HepG2 (cell line): Measurements from ENCODE around the gene SLC29A2. TPM values are rescaled to one million over a fixed set of nuclear protein-coding genes. Genes with fewer than 3 reads are reported as not detected.

Source experiments
- DZIP1 ChIP-seq: sonication (generic); formaldehyde crosslinking; IDR thresholded peaks from 2 replicates; pipeline ENCODE4 v1.5.0; 2020; ENCODE audit warnings: mild to moderate bottlenecking, missing genetic modification reagents
- HNF1A ChIP-seq, 2 experiments: sonication (generic) in 1 of 2; formaldehyde crosslinking in 1 of 2; IDR thresholded peaks; 2 replicates each; pipeline versions ENCODE4 v1.4.0 to v1.6.1; 2016 to 2020; ENCODE audit warnings: borderline replicate concordance in 1 of 2, low read depth in 1 of 2, mild to moderate bottlenecking in 1 of 2, missing genetic modification reagents in 1 of 2
- NFRKB ChIP-seq: fragments of 450-650 bp; IDR thresholded peaks from 2 replicates; pipeline ENCODE4 v1.6.1; 2017
- RXRB ChIP-seq: IDR thresholded peaks from 2 replicates; pipeline ENCODE4 v1.6.1; 2016; ENCODE audit warnings: borderline replicate concordance, missing genetic modification reagents, missing compliant biosample characterization
- U2AF1 ChIP-seq: fragments of 200-400 bp; formaldehyde crosslinking; optimal IDR thresholded peaks from 2 replicates; pipeline ENCODE3; 2017; ENCODE audit warnings: mild to moderate bottlenecking, low read depth, low read length
- ZNF446 ChIP-seq: sonication (generic); formaldehyde crosslinking; IDR thresholded peaks from 2 replicates; pipeline ENCODE4 v1.5.0; 2020; ENCODE audit warnings: mild to moderate bottlenecking, missing genetic modification reagents
- polyA plus RNA-seq, 8 experiments: library from polyadenylated mRNA; depleted of rRNA in 3 of 8; stranded (reverse) in 7 of 8; unstranded in 1 of 8; fragments of >200 nt; fragmentation: Illumina TruSeq in 4 of 8; extraction: Trizol in 4 of 8; gene quantifications; 2 replicates each; pipeline versions ENCODE4 v1.2.1 to v1.2.3, GENCODE V29; 2011 to 2016; ENCODE audit warnings: low read depth in 4 of 8, missing spikeins in 1 of 8, mixed read lengths in 1 of 8; ENCODE audit not compliant: insufficient read depth in 1 of 8
- total RNA-seq, 5 experiments: library from RNA; depleted of rRNA; stranded (reverse); fragments of >200 nt; fragmentation: Illumina TruSeq; extraction: Trizol; gene quantifications; 2 replicates each; pipeline ENCODE4 v1.2.3, GENCODE V29; 2016; ENCODE audit warnings: low read depth in 1 of 5
- TF ChIP-seq, protein P1 (sequence below): sonication (generic); formaldehyde crosslinking; IDR thresholded peaks from 2 replicates; pipeline ENCODE4 v1.4.0; 2020; ENCODE audit warnings: low read depth, mild to moderate bottlenecking, missing genetic modification reagents
- TF ChIP-seq, protein P2 (sequence below): IDR thresholded peaks from 2 replicates; pipeline ENCODE4 v1.6.1; 2012; ENCODE audit warnings: inconsistent platforms

The SLC29A2 gene
- total and polyA plus RNA-seq, 2 of the 13 experiments (the other 11 are each of a cell fraction or from before 2014, with no cell fraction given), result 0.63 to 0.66 TPM

- no peak for TF ChIP-seq HNF1A (IDR thresholded peaks at IDR 0.05; ENCODE audit: low read depth)
- peak; percentile 63; the same call in 1 of the 2 replicates for TF ChIP-seq HNF1A (CRISPR knock-in tag; IDR thresholded peaks at IDR 0.05; ENCODE audit: borderline replicate concordance)
- TF ChIP-seq NFRKB, result no peak
- TF ChIP-seq, protein P1, sequence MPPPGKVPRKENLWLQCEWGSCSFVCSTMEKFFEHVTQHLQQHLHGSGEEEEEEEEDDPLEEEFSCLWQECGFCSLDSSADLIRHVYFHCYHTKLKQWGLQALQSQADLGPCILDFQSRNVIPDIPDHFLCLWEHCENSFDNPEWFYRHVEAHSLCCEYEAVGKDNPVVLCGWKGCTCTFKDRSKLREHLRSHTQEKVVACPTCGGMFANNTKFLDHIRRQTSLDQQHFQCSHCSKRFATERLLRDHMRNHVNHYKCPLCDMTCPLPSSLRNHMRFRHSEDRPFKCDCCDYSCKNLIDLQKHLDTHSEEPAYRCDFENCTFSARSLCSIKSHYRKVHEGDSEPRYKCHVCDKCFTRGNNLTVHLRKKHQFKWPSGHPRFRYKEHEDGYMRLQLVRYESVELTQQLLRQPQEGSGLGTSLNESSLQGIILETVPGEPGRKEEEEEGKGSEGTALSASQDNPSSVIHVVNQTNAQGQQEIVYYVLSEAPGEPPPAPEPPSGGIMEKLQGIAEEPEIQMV, result peak; percentile 61; the same call in 1 of the 2 replicates
- peak; percentile 96 for TF ChIP-seq U2AF1
- TF ChIP-seq, protein P2, sequence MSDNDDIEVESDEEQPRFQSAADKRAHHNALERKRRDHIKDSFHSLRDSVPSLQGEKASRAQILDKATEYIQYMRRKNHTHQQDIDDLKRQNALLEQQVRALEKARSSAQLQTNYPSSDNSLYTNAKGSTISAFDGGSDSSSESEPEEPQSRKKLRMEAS, result peak; percentile 93
- 0 out of 2 replicates have a peak, but pooled peaks have one; percentile 24 for TF ChIP-seq ZNF446 (CRISPR knock-in tag)
- peak; percentile 68; the same call in 1 of the 2 replicates for TF ChIP-seq RXRB (CRISPR knock-in tag)
- TF ChIP-seq DZIP1 (CRISPR knock-in tag), result no peak; the same call in 1 of the 2 replicates
Observed at GRCh38 chr11:66336234-66337102, 35.1 kb downstream of the SLC29A2 start, which contains the start of gene RIN1 (continued).
